Inferior parietal cortex (tissue), 1 donor: ENCODE measurements around the gene ZG16B.

Experiments used
- DNase-seq: peaks from one replicate; pipeline ENCODE4 v3.0.0-alpha.2; 2016; ENCODE audit errors: extremely low spot score

Gene ZG16B

DNA sequence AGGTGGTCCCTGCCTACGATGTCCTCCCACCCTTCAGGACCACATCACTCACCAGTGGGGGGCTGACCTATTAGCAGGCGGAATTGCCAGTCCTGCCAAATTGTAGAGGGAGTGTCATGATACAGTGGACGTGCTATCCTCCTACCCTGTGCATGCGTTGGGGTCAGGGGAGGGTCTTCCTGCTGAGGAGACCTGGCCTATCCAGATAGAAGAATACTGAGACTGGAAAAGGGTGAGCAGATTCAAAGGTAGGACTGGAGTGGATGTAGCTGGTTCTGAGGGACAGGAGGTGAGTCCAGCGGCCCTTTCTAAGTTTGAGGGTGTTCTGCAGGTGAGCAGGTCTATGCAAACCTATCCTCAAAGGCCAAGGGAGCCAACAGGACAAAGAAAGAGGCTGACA is 23.8 kb upstream of the ZG16B start:
- no peak for DNase-seq

GRCh38 chr16:2808181-2808580 is 21.9 kb upstream of the ZG16B start:
- DNase-seq: no peak

- DNase-seq: no peak
Measured at GRCh38 chr16:2809149-2809760, 20.8 kb upstream of the ZG16B start.

GRCh38 chr16:2810651-2811050 is 19.5 kb upstream of the ZG16B start:
- DNase-seq: no peak

DNA sequence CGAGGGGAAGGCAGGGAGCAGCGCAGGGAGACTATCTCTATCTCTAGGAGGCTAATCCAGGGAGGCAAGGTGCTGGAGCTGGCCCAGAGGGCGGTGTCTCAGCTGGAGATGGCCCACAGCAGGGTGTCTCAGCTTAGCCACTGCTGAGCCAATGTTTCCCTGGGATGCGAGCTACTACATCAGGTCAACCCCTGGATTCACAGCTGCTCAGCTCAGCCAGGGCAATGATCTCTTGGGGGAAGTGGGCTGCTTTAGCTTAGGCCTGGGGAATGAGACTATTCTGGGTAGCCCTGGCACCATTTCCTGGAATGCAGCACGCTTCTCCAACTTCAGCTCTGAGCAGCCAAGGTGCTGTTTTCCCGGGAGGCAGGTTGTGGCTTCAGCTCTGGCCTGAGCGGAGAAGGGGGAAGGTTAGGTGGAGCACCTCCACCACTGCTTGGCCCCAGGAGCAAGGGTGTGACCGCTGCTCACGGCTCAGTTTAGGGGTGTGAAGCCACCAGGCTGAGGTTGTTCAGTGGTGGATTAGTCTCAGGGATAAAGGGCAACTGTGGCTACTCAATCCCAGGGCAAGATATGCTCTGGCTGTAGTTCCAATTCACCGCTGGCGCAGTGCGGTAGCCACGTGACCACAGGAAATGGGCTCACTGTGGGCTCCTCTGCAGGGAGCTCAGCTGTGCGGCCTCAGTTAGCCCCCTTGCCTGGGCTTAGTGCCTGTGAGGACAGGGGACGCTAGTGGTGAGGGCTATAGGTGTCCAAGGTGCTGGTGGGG is 18.2 kb upstream of the ZG16B start:
- DNase-seq: no peak

GRCh38 chr16:2813771-2814221 is 16.3 kb upstream of the ZG16B start:
- DNase-seq: peak; percentile 15

DNA sequence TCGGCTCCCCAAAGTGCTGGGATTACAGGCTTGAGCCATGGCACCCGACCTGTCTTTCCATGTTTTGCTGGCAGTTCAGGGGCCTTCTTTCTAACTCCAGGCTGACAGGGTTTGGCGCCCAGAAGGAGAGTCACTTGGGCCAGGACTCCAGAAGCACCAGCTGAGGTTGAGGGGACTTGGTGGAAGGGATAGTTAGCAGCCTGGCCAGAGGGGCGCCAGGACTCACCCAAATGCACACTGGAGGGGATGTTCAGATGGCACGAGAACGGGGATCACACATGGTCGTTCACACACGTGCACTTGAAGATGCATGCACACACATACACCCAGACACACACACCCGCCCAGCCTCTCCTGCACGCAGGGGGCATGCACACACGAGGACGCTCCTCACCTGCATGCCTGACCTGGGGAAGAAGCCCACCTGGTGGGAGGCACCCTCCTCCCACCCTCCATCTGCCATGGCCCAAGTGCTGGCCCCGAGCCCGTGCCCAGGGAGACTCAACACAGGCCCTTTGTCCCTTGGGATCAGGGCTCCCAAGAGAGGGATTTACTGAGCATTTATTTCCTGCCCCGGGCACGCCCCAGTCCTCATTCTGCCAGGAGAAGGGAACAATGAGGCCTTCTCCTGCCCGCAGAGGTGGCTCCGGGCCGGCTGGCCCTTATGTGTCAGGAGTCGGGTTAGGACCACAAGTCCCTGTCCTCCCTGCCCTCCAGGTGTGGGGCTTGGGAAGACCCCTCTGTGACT is 15.4 kb upstream of the ZG16B start:
- DNase-seq: no peak

DNA sequence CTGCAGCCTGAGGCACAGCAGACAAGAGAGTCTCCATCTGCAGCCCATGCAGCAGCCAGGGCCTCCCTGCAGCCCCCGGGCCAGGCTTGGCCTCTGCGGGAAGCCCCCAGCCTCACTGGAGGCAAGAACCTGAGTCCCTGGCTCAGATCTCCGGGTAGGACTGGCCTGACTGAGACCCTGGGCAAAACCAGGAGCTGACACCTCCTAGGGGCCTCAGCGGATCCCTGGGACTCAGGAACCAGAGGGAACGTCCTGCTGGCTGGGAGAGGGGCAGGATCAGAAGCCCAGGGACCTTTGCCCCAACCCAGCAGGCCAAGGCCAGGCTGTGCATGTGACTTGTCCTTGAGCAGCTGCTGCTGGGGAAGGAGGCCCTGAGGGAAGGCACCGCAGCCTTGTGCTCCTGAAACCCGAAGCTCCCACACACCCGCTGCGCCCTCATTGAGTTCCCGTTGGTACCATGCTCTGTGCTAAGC is 14.8 kb upstream of the ZG16B start:
- DNase-seq: no peak

- DNase-seq: no peak
Measured at GRCh38 chr16:2816751-2817339, 13.3 kb upstream of the ZG16B start, which contains the start of gene PRSS21. TSS of gene PRSS21 (plus strand) at chr16:2817237. CDS start at chr16:2817269, 32 bp downstream.

GRCh38 chr16:2817340-2818271 is 12.5 kb upstream of the ZG16B start:
- no peak for DNase-seq

GRCh38 chr16:2818272-2818876 is 11.7 kb upstream of the ZG16B start:
- no peak for DNase-seq

DNA sequence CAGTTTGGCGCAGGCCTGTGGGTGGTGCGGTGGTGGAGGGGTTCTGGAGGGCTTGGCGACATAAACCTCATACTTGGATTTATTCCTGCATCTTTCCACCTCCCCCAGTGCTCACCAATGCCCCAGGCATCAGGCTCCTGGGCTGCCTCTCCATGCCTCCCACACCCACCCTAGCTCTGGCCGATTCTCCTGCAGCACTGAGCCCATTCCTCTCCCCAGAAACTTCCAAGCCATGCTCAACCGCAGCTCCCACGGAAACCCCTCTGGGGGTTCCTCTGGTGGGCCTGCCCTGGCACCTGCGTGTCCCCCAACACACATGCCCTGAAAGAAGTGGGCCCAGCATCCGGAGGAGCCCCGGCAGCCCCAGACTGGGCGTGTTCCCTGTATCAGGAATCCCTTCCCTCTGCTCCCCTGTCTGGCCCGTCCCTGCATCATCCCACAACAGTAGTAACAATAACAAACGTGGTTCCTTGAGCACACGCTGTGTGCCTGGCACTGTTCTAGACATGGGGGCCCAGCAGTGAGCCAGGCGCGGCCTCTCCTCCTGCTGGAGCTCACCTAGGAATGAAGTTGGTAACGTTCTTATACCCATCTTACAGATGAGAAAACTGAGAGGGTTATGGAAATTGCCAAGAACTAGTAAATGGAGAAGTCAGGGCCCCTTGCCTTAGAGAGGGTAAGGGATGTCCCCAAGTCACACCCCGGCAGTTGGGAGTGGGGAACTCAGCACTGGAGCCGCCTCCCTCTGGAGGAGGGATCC is 10.7 kb upstream of the ZG16B start:
- no peak for DNase-seq

- no peak for DNase-seq
Measured at GRCh38 chr16:2819939-2820835, 9.9 kb upstream of the ZG16B start.

- DNase-seq: no peak
Measured at GRCh38 chr16:2820836-2821486, 9.1 kb upstream of the ZG16B start.

GRCh38 chr16:2821487-2822157 is 8.5 kb upstream of the ZG16B start:
- DNase-seq: no peak

DNA sequence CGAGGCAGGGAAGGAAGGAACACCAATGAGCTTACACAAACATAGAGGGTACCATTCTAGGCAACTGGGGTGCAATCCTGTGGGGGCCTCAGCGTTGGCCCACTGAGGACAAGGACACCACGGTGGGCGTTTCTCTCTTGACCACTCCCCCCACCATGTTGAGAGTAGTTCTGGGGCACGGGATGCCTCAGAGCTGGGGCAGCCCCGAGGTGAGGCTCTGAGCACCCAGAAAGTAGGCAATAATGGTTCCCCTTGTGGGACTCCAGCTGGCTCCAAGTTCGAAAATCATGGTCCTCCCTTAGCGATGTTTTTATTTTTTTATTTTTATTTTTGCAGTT is 8.0 kb upstream of the ZG16B start:
- no peak for DNase-seq

DNA sequence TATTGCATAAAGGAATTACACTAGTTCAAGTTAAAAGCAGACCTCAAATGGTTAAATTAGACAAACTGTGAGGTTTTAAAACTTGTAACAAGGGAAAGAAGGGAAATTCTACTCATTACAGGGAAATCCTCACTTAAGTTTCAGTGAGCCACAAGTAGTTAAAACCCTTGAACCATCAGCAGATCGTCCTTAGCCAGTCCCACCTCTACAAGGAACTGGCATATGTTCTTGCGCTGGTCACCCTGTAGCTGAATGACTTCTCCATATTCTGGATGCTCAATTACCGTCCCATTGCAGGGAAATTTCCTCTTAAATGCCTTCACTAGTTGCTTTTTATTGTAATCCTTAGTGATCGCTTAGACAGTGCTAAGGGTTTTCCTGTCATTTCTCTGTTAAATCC is 7.6 kb upstream of the ZG16B start:
- no peak for DNase-seq

- DNase-seq: no peak
Measured at GRCh38 chr16:2824626-2825025, 5.5 kb upstream of the ZG16B start.
